ENCODE results near the gene CR2. TPM values are rescaled to one million over a fixed set of nuclear protein-coding genes. Genes with fewer than 3 reads are reported as not detected.

Gene CR2
- polyA plus RNA-seq, 1 of the 3 experiments (the other 2 are of a cell fraction) = not detected

DNA sequence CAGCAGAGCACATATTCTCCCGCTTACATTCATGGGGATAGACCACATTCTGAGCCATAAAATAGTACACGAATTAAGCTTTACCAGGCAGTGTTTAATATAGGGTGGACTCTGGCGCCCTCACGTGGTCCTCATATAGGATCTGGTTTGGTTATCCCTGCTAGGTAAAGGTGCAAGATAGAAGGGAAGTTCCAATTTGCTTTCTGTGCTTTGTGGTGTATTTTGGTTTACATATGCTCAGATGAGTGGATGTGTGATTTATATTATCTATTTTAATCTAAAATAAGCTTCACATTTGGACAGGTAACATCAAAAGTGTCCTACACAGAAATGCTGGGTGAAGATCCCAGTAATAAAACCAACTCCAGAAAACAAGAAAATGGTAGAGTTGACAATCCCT is 45.4 kb downstream of the CR2 start:
- ChIA-PET CTCF (interaction anchor here (0.5 to 1.9 kb wide), 33 partner anchors 10 to 592 kb away, joined by 3 to 18 read pairs (median 4); partner anchors contain the start of gene C4BPB), POLR2A (no interaction called here)
- peak; percentile 62 for DNase-seq
- Histone ChIP-seq H4K20me1 (ENCODE audit: insufficient read depth) (no peaks in the 10 kb centered on the region), H3K9me2 (no peaks in the 10 kb centered on the region), H3K9ac (no peak overlapping the region), H3K36me3 (replicated peaks in 1 of 2; ENCODE audit: control insufficient read depth in 1 of 2, insufficient read depth in 2 of 2, low read length in 1 of 2) (no peaks in the 10 kb centered on the region), H3K27me3 (ENCODE audit: insufficient read depth) (peaks cover 36% of the 10 kb centered on the region), H2AFZ (ENCODE audit: low read depth) (no peak overlapping the region), H3K79me2 (ENCODE audit: insufficient read depth) (no peaks in the 10 kb centered on the region), H3K9me3 (no peaks in the 10 kb centered on the region), H3K4me3 (ENCODE audit: low read depth in 2 of 2, low read length in 1 of 2) (no peak overlapping the region), H3F3A (replicated peaks; ENCODE audit: insufficient read depth) (no peaks in the 10 kb centered on the region), H3K4me2 (no peak overlapping the region), H3K4me1 (ENCODE audit: control insufficient read depth in 1 of 2, insufficient read depth in 2 of 2, low read depth in 1 of 2, low read length in 1 of 2) (no peaks in the 10 kb centered on the region), H3K27ac (ENCODE audit: low read depth in 2 of 2, low read length in 1 of 2) (no peak overlapping the region)
- no peak for TF ChIP-seq EP300 (IDR thresholded peaks at IDR 0.05; ENCODE audit: borderline replicate concordance in 1 of 2, low read depth in 1 of 2, low read length in 1 of 2)
- TF ChIP-seq RXRA (IDR thresholded peaks at IDR 0.05; ENCODE audit: borderline replicate concordance, low read depth) = no peak
- peak; percentile 67 for TF ChIP-seq SMC3 (IDR thresholded peaks at IDR 0.05; ENCODE audit: low read depth, low read length)
- TF ChIP-seq, protein P1, sequence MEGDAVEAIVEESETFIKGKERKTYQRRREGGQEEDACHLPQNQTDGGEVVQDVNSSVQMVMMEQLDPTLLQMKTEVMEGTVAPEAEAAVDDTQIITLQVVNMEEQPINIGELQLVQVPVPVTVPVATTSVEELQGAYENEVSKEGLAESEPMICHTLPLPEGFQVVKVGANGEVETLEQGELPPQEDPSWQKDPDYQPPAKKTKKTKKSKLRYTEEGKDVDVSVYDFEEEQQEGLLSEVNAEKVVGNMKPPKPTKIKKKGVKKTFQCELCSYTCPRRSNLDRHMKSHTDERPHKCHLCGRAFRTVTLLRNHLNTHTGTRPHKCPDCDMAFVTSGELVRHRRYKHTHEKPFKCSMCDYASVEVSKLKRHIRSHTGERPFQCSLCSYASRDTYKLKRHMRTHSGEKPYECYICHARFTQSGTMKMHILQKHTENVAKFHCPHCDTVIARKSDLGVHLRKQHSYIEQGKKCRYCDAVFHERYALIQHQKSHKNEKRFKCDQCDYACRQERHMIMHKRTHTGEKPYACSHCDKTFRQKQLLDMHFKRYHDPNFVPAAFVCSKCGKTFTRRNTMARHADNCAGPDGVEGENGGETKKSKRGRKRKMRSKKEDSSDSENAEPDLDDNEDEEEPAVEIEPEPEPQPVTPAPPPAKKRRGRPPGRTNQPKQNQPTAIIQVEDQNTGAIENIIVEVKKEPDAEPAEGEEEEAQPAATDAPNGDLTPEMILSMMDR (IDR thresholded peaks at IDR 0.05) = peak; percentile 77
- no peak for TF ChIP-seq RFX5 (IDR thresholded peaks at IDR 0.05; ENCODE audit: low read length)
- TF ChIP-seq TEAD4 (IDR thresholded peaks at IDR 0.05; ENCODE audit: borderline replicate concordance, insufficient read depth) = no peak
- no peak for TF ChIP-seq MXI1 (IDR thresholded peaks at IDR 0.05; ENCODE audit: low read depth, low read length)
- TF ChIP-seq, protein P2, sequence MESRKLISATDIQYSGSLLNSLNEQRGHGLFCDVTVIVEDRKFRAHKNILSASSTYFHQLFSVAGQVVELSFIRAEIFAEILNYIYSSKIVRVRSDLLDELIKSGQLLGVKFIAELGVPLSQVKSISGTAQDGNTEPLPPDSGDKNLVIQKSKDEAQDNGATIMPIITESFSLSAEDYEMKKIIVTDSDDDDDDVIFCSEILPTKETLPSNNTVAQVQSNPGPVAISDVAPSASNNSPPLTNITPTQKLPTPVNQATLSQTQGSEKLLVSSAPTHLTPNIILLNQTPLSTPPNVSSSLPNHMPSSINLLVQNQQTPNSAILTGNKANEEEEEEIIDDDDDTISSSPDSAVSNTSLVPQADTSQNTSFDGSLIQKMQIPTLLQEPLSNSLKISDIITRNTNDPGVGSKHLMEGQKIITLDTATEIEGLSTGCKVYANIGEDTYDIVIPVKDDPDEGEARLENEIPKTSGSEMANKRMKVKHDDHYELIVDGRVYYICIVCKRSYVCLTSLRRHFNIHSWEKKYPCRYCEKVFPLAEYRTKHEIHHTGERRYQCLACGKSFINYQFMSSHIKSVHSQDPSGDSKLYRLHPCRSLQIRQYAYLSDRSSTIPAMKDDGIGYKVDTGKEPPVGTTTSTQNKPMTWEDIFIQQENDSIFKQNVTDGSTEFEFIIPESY (IDR thresholded peaks at IDR 0.05; ENCODE audit: borderline replicate concordance, low read depth) = no peak
- TF ChIP-seq MEF2A (IDR thresholded peaks at IDR 0.05; ENCODE audit: borderline replicate concordance, low read depth) = no peak
- TF ChIP-seq, protein P3, sequence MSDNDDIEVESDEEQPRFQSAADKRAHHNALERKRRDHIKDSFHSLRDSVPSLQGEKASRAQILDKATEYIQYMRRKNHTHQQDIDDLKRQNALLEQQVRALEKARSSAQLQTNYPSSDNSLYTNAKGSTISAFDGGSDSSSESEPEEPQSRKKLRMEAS (IDR thresholded peaks at IDR 0.05; ENCODE audit: low read depth) = no peak
- TF ChIP-seq RAD21 (IDR thresholded peaks at IDR 0.05; ENCODE audit: low read length) = peak; percentile 85
- 0% methylated on average over 4 of the region's 4 CpGs for WGBS (ENCODE audit: low lambda C conversion rate)

DNA sequence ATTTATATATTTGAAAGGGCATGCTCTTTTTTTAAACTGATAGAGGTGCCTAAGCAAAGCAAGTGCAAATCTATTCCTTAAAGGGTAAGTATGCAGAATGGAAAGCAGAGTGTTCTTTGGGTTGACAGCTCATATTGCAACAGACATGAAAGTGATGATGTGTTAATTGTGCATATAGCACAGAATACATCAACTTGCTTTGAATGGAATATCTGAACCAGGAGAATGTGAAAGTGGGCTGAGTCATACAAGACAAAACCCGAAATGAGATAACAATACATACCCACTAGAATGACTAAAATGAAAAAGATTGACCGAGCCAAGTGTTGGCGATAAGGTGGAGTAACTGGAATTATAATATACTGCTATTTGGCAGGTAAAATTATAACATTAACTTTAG is 46.2 kb downstream of the CR2 start:
- Histone ChIP-seq H3K27me3 (ENCODE audit: insufficient read depth) (peaks cover 35% of the 10 kb centered on the region), H3F3A (replicated peaks; ENCODE audit: insufficient read depth) (no peaks in the 10 kb centered on the region), H3K4me3 (ENCODE audit: low read depth in 2 of 2, low read length in 1 of 2) (no peak overlapping the region), H2AFZ (ENCODE audit: low read depth) (no peak overlapping the region), H3K4me2 (no peak overlapping the region), H3K4me1 (ENCODE audit: control insufficient read depth in 1 of 2, insufficient read depth in 2 of 2, low read depth in 1 of 2, low read length in 1 of 2) (no peaks in the 10 kb centered on the region), H3K9me2 (no peaks in the 10 kb centered on the region), H3K9ac (no peak overlapping the region), H3K36me3 (replicated peaks in 1 of 2; ENCODE audit: control insufficient read depth in 1 of 2, insufficient read depth in 2 of 2, low read length in 1 of 2) (no peaks in the 10 kb centered on the region), H3K27ac (ENCODE audit: low read depth in 2 of 2, low read length in 1 of 2) (no peak overlapping the region), H3K79me2 (ENCODE audit: insufficient read depth) (no peaks in the 10 kb centered on the region), H4K20me1 (ENCODE audit: insufficient read depth) (no peaks in the 10 kb centered on the region), H3K9me3 (no peaks in the 10 kb centered on the region)
- WGBS (ENCODE audit: low lambda C conversion rate) = under 1% methylated on average over 3 of the region's 3 CpGs
- DNase-seq = no peak
- POLR2A ChIA-PET = no interaction called here
- CTCF ChIA-PET = interaction anchor here (0.6 to 1.9 kb wide), 20 partner anchors 9 to 592 kb away, joined by 3 to 18 read pairs (median 4); partner anchors contain the start of gene C4BPB
- TF ChIP-seq YY1 (IDR thresholded peaks at IDR 0.05; ENCODE audit: low read depth) (no peak), POLR2AphosphoS5 (IDR thresholded peaks at IDR 0.05; ENCODE audit: low read depth, low read length) (no peak), RAD21 (IDR thresholded peaks at IDR 0.05; ENCODE audit: low read length) (no peak), EZH2phosphoT487 (IDR thresholded peaks at IDR 0.05; ENCODE audit: borderline replicate concordance, low read depth) (no peak), RXRA (IDR thresholded peaks at IDR 0.05; ENCODE audit: borderline replicate concordance, low read depth) (no peak), FOXM1 (IDR thresholded peaks at IDR 0.05; ENCODE audit: low read depth) (no peak), FOXJ3 (CRISPR knock-in tag; IDR thresholded peaks at IDR 0.05) (no peak), NFIC (IDR thresholded peaks at IDR 0.05; ENCODE audit: borderline replicate concordance) (no peak)
- TF ChIP-seq, protein P4, sequence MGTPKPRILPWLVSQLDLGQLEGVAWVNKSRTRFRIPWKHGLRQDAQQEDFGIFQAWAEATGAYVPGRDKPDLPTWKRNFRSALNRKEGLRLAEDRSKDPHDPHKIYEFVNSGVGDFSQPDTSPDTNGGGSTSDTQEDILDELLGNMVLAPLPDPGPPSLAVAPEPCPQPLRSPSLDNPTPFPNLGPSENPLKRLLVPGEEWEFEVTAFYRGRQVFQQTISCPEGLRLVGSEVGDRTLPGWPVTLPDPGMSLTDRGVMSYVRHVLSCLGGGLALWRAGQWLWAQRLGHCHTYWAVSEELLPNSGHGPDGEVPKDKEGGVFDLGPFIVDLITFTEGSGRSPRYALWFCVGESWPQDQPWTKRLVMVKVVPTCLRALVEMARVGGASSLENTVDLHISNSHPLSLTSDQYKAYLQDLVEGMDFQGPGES (IDR thresholded peaks at IDR 0.05; ENCODE audit: low read depth, low read length) = no peak
- TF ChIP-seq, protein P2 (IDR thresholded peaks at IDR 0.05; ENCODE audit: borderline replicate concordance, low read depth) = no peak
- TF ChIP-seq, protein P5, sequence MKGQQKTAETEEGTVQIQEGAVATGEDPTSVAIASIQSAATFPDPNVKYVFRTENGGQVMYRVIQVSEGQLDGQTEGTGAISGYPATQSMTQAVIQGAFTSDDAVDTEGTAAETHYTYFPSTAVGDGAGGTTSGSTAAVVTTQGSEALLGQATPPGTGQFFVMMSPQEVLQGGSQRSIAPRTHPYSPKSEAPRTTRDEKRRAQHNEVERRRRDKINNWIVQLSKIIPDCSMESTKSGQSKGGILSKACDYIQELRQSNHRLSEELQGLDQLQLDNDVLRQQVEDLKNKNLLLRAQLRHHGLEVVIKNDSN (IDR thresholded peaks at IDR 0.05; ENCODE audit: borderline replicate concordance, low read depth) = no peak

Data from SK-N-SH (cell line).